GM18861 (cell line): ENCODE results near the gene TCERG1.

Experiments
- ATAC-seq: cut with Tn5 transposase; IDR thresholded peaks from one replicate; pipeline ENCODE4 v1.9.1; 2021; ENCODE audit not compliant: unreplicated experiment

TCERG1 gene

GRCh38 chr5:146451411-146451810, 4.3 kb downstream of the TCERG1 start:
- no peak for ATAC-seq

- ATAC-seq = no peak
These were observed 10.3 kb downstream of the TCERG1 start for GRCh38 chr5:146457431-146457830.

GRCh38 chr5:146458894-146459293, 11.8 kb downstream of the TCERG1 start:
- ATAC-seq = no peak

- ATAC-seq = no peak
These were observed 14.2 kb downstream of the TCERG1 start for GRCh38 chr5:146461319-146461718.

- no peak for ATAC-seq
These were observed 16.3 kb downstream of the TCERG1 start for GRCh38 chr5:146463446-146463845.

GRCh38 chr5:146466521-146467349, 19.6 kb downstream of the TCERG1 start:
- ATAC-seq = no peak

GRCh38 chr5:146467760-146468159, 20.6 kb downstream of the TCERG1 start:
- ATAC-seq = no peak

GRCh38 chr5:146474065-146474464, 26.9 kb downstream of the TCERG1 start:
- no peak for ATAC-seq

- no peak for ATAC-seq
These were observed 28.2 kb downstream of the TCERG1 start for GRCh38 chr5:146475190-146475780.

- ATAC-seq = no peak
These were observed 28.8 kb downstream of the TCERG1 start for GRCh38 chr5:146475906-146476305.

GRCh38 chr5:146482775-146483174, 35.6 kb downstream of the TCERG1 start:
- no peak for ATAC-seq

GRCh38 chr5:146484714-146485391, 37.7 kb downstream of the TCERG1 start:
- no peak for ATAC-seq

GRCh38 chr5:146490089-146490843, 43.1 kb downstream of the TCERG1 start:
- no peak for ATAC-seq

- no peak for ATAC-seq
These were observed 47.5 kb downstream of the TCERG1 start for GRCh38 chr5:146494656-146495055.

GRCh38 chr5:146499680-146500079, 52.5 kb downstream of the TCERG1 start:
- no peak for ATAC-seq

GRCh38 chr5:146507428-146507827, 60.3 kb downstream of the TCERG1 start:
- ATAC-seq = no peak

- ATAC-seq = no peak
These were observed 63.5 kb downstream of the TCERG1 start for GRCh38 chr5:146510559-146511125.

GRCh38 chr5:146513462-146513861, 66.3 kb downstream of the TCERG1 start:
- no peak for ATAC-seq

- ATAC-seq = no peak
These were observed 67.4 kb downstream of the TCERG1 start for GRCh38 chr5:146514575-146514974.

- no peak for ATAC-seq
These were observed 68.5 kb downstream of the TCERG1 start for GRCh38 chr5:146515473-146516150.

- no peak for ATAC-seq
These were observed 69.0 kb downstream of the TCERG1 start, which contains the start of gene GPR151 for GRCh38 chr5:146516151-146516475. TSS of gene GPR151 (minus strand) at chr5:146516190. CDS start at chr5:146516113, 77 bp downstream.
